D721Med (cell line): ENCODE data around the gene LLPH.
"Not testable (repeated sequence)": the region's sequence is repeated elsewhere in the genome, so short reads cannot be mapped to it uniquely, and the experiment has no call there.

Experiments used
- DNase-seq: peaks from one replicate; pipeline ENCODE4 v3.0.0; 2011; ENCODE audit warnings: low spot score; ENCODE audit not compliant: insufficient read length
- FAIRE-seq: peaks from 2 replicates; lab custom pipeline; 2011; peaks lifted over from hg19 to GRCh38; lab: Jason Lieb, UNC
- CTCF ChIP-seq: IDR thresholded peaks from 2 replicates; pipeline ENCODE4 v1.5.1; 2012; ENCODE audit warnings: mild to moderate bottlenecking, control low read depth; ENCODE audit not compliant: insufficient read depth; ENCODE audit errors: missing control alignments

LLPH gene

GRCh38 chr12:66130267-66131066 is at the start of gene LLPH:
LLPH (minus strand) TSS chr12:66130750; CDS start chr12:66129106, 1,644 bp downstream.
- TF ChIP-seq CTCF = no peak
- FAIRE-seq (no peak), DNase-seq (peak; percentile 68)

GRCh38 chr12:66176105-66176900 is 45.8 kb upstream of the LLPH start:
- TF ChIP-seq CTCF = no peak
- DNase-seq = no peak
- no peak for FAIRE-seq

GRCh38 chr12:66174391-66175325 is 44.1 kb upstream of the LLPH start:
- not testable (repeated sequence) for FAIRE-seq, DNase-seq

GRCh38 chr12:66170606-66171005 is 40.1 kb upstream of the LLPH start:
- DNase-seq (no peak), FAIRE-seq (no peak)
- TF ChIP-seq CTCF = no peak

- peak; percentile 35 for TF ChIP-seq CTCF
- DNase-seq = peak; percentile 37
- no peak for FAIRE-seq
These were observed 38.9 kb upstream of the LLPH start, which contains the start of gene TMBIM4 for GRCh38 chr12:66169221-66170170. TMBIM4 (minus strand) TSS chr12:66169996; CDS start chr12:66169951, 45 bp downstream.

GRCh38 chr12:66168410-66168809 is 37.9 kb upstream of the LLPH start:
- FAIRE-seq = no peak

More at GRCh38 chr12:66168410-66168809, 37.9 kb upstream of the LLPH start:
- no peak for DNase-seq
- no peak for TF ChIP-seq CTCF
